ENCODE measurements around the gene UBE2S.

The UBE2S gene

DNA sequence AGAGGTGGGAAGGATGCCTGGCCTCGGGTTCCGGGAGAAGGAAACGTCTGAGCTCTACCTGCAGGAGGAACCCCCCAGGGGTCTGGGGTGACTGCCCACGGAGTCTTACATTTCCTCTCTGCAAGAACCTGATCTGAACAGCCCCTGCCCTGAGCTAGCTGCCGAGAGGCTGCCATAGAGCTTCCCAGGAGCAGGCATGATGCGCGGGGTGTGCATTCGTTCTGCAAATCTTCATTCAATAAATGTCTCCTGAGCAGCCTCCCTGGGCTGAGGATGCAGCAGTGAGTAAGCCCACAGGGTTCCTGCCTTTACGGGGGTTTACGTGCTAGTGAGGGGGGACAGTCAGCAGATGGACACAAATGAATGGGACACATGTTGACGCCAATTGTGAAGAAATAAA lies 37.1 kb upstream of the UBE2S start:
- Mint-ChIP-seq H3K27ac (no peak overlapping the region), H3K27me3 (ENCODE audit: low read depth, poor library complexity) (no peaks in the 10 kb centered on the region), H3K36me3 (ENCODE audit: low read depth) (no peaks in the 10 kb centered on the region), H3K4me1 (peaks cover 22% of the 10 kb centered on the region), H3K9me3 (peaks cover 7% of the 10 kb centered on the region), H3K4me3 (no peak overlapping the region)
- no peak for DNase-seq
- TF ChIP-seq, protein P1, sequence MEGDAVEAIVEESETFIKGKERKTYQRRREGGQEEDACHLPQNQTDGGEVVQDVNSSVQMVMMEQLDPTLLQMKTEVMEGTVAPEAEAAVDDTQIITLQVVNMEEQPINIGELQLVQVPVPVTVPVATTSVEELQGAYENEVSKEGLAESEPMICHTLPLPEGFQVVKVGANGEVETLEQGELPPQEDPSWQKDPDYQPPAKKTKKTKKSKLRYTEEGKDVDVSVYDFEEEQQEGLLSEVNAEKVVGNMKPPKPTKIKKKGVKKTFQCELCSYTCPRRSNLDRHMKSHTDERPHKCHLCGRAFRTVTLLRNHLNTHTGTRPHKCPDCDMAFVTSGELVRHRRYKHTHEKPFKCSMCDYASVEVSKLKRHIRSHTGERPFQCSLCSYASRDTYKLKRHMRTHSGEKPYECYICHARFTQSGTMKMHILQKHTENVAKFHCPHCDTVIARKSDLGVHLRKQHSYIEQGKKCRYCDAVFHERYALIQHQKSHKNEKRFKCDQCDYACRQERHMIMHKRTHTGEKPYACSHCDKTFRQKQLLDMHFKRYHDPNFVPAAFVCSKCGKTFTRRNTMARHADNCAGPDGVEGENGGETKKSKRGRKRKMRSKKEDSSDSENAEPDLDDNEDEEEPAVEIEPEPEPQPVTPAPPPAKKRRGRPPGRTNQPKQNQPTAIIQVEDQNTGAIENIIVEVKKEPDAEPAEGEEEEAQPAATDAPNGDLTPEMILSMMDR (IDR thresholded peaks at IDR 0.05) = no peak

GRCh38 chr19:55443824-55444480 lies 36.4 kb upstream of the UBE2S start:
- no peak for DNase-seq
- no peak overlapping the region for H3K4me3 Mint-ChIP-seq
- H3K27ac Mint-ChIP-seq = no peak overlapping the region
- H3K27me3 Mint-ChIP-seq (ENCODE audit: low read depth, poor library complexity) = no peaks in the 10 kb centered on the region
- H3K36me3 Mint-ChIP-seq (ENCODE audit: low read depth) = no peaks in the 10 kb centered on the region
- H3K4me1 Mint-ChIP-seq = peaks cover 22% of the 10 kb centered on the region
- TF ChIP-seq, protein P1 (IDR thresholded peaks at IDR 0.05) = no peak
- H3K9me3 Mint-ChIP-seq = peaks cover 13% of the 10 kb centered on the region

DNA sequence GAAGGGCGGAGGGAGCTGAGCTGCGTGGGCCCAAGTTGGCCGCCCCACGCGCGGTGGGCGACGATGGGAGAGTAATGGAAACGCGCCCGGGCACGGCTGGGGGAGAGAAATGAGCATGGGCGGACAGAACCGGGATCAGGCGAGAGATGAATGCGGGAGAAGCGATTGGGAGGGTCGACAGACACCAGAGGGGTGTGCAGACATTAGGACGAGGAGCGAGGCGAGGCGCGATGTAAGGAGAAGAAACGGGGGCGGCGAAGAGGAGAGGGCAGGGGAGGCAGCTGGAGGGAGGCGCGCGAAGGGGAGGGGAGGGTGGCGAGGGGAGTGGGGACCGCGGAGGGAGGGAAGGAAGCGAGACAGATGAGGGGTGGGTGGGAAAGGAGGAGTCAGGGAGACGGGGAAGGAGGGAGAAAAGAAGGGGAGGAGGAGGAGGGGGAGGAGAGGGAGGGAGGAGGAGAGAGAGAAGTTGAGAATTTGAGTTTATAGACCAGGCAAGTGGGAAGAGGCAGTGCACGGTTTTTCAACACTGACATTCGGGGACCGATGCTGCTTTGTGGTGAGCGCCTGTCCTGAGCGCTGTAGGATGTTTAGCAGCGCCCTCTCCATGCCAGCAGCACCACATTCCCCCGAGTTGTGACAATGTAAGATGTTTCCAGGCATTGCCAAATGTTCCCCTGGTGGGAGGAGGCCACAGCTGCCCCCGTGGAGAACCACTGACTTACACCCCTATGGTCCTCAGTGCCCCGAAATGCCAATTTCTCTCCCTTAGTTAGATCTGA lies 35.6 kb upstream of the UBE2S start, which contains the start of gene SHISA7:
Gene SHISA7 (minus strand): TSS at position 256 of the 779 bp plus-strand sequence. CDS start 437 bp downstream, outside the sequence.
- Mint-ChIP-seq H3K4me3 (peak within 1 kb of the TSS; percentile 36), H3K4me1 (peaks cover 22% of the 10 kb centered on the region), H3K27me3 (ENCODE audit: low read depth, poor library complexity) (no peaks in the 10 kb centered on the region), H3K36me3 (ENCODE audit: low read depth) (no peaks in the 10 kb centered on the region), H3K27ac (no peak within 1 kb of the TSS), H3K9me3 (peaks cover 13% of the 10 kb centered on the region)
- DNase-seq = no peak
- TF ChIP-seq, protein P1 (IDR thresholded peaks at IDR 0.05) = no peak

DNA sequence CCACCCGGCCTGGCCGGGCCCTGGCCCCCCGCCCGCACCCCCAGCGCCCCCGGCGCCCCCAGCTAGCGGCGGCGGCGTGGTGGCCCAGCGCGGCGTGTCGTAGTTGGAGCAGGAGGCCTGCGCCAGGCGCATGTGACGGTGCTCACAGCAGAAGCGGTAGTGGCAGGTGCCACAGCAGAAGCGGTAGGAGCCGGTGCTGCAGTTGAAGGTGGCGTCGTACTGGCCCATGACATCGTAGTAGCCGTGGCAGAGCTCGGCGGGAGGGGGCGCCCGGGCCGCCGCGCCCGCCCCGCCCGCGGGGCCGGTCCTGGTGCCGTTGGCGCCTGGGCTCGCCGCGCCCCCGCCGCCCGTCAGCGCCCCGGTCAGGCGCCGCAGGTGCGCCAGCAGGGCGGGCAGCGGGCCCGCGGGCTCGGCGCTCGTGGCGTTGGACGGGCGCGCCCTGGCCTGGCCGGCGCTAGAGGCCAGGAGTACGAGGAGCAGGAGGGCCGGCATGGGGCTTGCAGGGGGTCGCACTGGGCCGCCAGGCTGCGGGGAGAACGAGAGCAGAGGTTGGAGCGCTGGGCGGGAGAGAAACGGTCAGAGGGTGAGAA lies 34.9 kb upstream of the UBE2S start:
- Mint-ChIP-seq H3K27ac (no peak overlapping the region), H3K36me3 (ENCODE audit: low read depth) (no peaks in the 10 kb centered on the region), H3K4me1 (peaks cover 24% of the 10 kb centered on the region), H3K27me3 (ENCODE audit: low read depth, poor library complexity) (no peaks in the 10 kb centered on the region), H3K4me3 (no peak overlapping the region), H3K9me3 (peaks cover 13% of the 10 kb centered on the region)
- TF ChIP-seq, protein P1 (IDR thresholded peaks at IDR 0.05) = no peak
- no peak for DNase-seq

GRCh38 chr19:55441692-55442321 lies 34.2 kb upstream of the UBE2S start:
- Mint-ChIP-seq H3K4me1 (peaks cover 27% of the 10 kb centered on the region), H3K27ac (no peak overlapping the region), H3K4me3 (peak overlapping the region; percentile 23), H3K9me3 (peaks cover 13% of the 10 kb centered on the region), H3K27me3 (ENCODE audit: low read depth, poor library complexity) (no peaks in the 10 kb centered on the region), H3K36me3 (ENCODE audit: low read depth) (no peaks in the 10 kb centered on the region)
- TF ChIP-seq, protein P1 (IDR thresholded peaks at IDR 0.05) = no peak
- no peak for DNase-seq

Data from nephron progenitor cell (in vitro differentiated cells).